Transverse colon (tissue), 4 donors: Measurements from ENCODE around the gene SPECC1. TPM values are rescaled to one million over a fixed set of nuclear protein-coding genes. Genes with fewer than 3 reads are reported as not detected.

Source experiments
- DNase-seq: peaks from one replicate; pipeline ENCODE4 v3.0.0-alpha.2; 2019
- H3K27ac ChIP-seq, 4 donors: fragments of 200-600 bp; sonication (generic); 2 replicates each; pipeline ENCODE4 v1.5.1; 2016 to 2018; ENCODE audit warnings: inconsistent platforms in 4 of 4
- H3K27me3 ChIP-seq: fragments of 200-600 bp; sonication (generic); 2 replicates; pipeline ENCODE4 v1.5.1; 2017; ENCODE audit warnings: inconsistent platforms
- H3K36me3 ChIP-seq, 4 donors: fragments of 200-600 bp; sonication (generic); 2 replicates each; pipeline ENCODE4 v1.5.1; 2017 to 2019; ENCODE audit warnings: inconsistent platforms in 4 of 4
- H3K4me1 ChIP-seq, 4 donors: fragments of 200-600 bp; sonication (generic); 2 replicates each; pipeline ENCODE4 v1.5.1; 2017 to 2020; ENCODE audit warnings: inconsistent platforms in 4 of 4
- H3K4me3 ChIP-seq, 4 donors: fragments of 200-600 bp; sonication (generic); 1 replicate in 1 of 4; 2 replicates in 3 of 4; pipeline versions ENCODE4 v1.5.1 to v1.6.1; 2017 to 2019; ENCODE audit warnings: inconsistent platforms in 4 of 4
- H3K9me3 ChIP-seq, 2 donors: fragments of 200-600 bp; sonication (generic); 2 replicates each; pipeline ENCODE4 v1.5.1; 2017 to 2019; ENCODE audit warnings: inconsistent platforms in 2 of 2
- EP300 ChIP-seq: sonication (generic); formaldehyde crosslinking; IDR thresholded peaks from one replicate; pipeline ENCODE4 v1.6.1; 2017; ENCODE audit warnings: antibody characterized with exemption, low read depth
- POLR2A ChIP-seq: fragments of 450-650 bp; IDR thresholded peaks from one replicate; pipeline ENCODE4 v1.6.1; 2016; ENCODE audit warnings: antibody characterized with exemption, mild to moderate bottlenecking, moderate library complexity
- POLR2AphosphoS5 ChIP-seq, 3 donors: sonication (generic); formaldehyde crosslinking; IDR thresholded peaks; one replicate each; pipeline ENCODE4 v1.6.1; 2016; ENCODE audit warnings: antibody characterized with exemption in 3 of 3
- WGBS, 2 donors: methylation state at CpG; one replicate each; pipeline ENCODE4 v1.1.5; 2018; ENCODE audit warnings: low coverage in 1 of 2; 5-methylcytosine and 5-hydroxymethylcytosine counted together
- in situ Hi-C, 4 donors: fragments of 200-750 bp; cut with MboI; loops; one replicate each; pipeline versions ENCODE4 v1.15.0 to v1.15.1; 2017; ENCODE audit warnings: low sequenced_read_pairs in 3 of 4, low pct_ligation_motif_present in 1 of 4, low pct_unique_long_range_greater_than_20kb in 1 of 4
- intact Hi-C: fragments of 100-400 bp; cut with DNase I; formaldehyde crosslinking; loops from one replicate; pipeline ENCODE4 v1.15.1; 2023; ENCODE audit warnings: low total_unique reads
- total RNA-seq, 4 donors: library from RNA; depleted of rRNA; stranded (reverse); fragments of >200 nt; gene quantifications; one replicate each; pipeline ENCODE4 v1.1.0, GENCODE V29; 2016
- TF ChIP-seq, protein P1 (sequence below), 5 experiments: fragments of 200-600 bp in 3 of 5; fragments of 450-650 bp in 2 of 5; sonication (generic) in 3 of 5; IDR thresholded peaks; 1 replicate in 2 of 5; 2 replicates in 3 of 5; pipeline ENCODE4 v1.5.1; 2016 to 2017; ENCODE audit warnings: antibody characterized with exemption in 5 of 5, inconsistent platforms in 3 of 5, mild to moderate bottlenecking in 2 of 5, moderate library complexity in 1 of 5

The SPECC1 gene
- total RNA-seq, 4 donors from 2014 or later = 117 to 141 (median 125) TPM

DNA sequence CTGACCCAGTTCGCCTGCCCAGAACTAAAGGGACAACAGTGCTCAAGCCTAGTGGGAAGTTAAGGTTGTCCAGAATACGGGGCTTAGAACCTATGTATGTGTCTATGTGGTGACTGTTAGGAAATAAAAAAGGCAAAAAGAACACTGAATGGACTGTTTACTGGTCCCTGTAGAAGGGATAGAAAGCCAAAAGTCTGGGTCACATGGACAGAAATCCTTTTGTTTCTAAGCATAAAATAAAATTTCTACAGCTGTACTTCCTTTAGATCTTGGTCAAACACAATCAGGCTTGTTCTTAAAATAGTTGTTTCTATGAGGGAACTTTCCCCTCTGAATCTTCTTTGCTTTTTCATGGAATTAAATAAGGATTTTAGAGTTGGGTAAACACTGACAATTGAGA, 245.4 kb downstream of the SPECC1 start:
- H3K36me3 ChIP-seq = peaks cover 0 to 8% (median 3%) of the 10 kb centered on the region in 4 donors
- H3K4me1 ChIP-seq = no peaks in the 10 kb centered on the region
- no peak overlapping the region for H3K4me3 ChIP-seq
- H3K9me3 ChIP-seq = no peaks in the 10 kb centered on the region
- H3K27ac ChIP-seq = no peak overlapping the region
- intact Hi-C loops = no loop called here
- TF ChIP-seq POLR2AphosphoS5 (IDR thresholded peaks at IDR 0.05) (no peak), EP300 (no peak), POLR2A (no peak)
- TF ChIP-seq, protein P1, sequence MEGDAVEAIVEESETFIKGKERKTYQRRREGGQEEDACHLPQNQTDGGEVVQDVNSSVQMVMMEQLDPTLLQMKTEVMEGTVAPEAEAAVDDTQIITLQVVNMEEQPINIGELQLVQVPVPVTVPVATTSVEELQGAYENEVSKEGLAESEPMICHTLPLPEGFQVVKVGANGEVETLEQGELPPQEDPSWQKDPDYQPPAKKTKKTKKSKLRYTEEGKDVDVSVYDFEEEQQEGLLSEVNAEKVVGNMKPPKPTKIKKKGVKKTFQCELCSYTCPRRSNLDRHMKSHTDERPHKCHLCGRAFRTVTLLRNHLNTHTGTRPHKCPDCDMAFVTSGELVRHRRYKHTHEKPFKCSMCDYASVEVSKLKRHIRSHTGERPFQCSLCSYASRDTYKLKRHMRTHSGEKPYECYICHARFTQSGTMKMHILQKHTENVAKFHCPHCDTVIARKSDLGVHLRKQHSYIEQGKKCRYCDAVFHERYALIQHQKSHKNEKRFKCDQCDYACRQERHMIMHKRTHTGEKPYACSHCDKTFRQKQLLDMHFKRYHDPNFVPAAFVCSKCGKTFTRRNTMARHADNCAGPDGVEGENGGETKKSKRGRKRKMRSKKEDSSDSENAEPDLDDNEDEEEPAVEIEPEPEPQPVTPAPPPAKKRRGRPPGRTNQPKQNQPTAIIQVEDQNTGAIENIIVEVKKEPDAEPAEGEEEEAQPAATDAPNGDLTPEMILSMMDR (IDR thresholded peaks at IDR 0.05) = no peak
- in situ Hi-C loops = no loop called here
- H3K27me3 ChIP-seq = no peaks in the 10 kb centered on the region
- no peak for DNase-seq
- WGBS, 2 donors = 83 to 89% methylated on average over 2 of the region's 2 CpGs

DNA sequence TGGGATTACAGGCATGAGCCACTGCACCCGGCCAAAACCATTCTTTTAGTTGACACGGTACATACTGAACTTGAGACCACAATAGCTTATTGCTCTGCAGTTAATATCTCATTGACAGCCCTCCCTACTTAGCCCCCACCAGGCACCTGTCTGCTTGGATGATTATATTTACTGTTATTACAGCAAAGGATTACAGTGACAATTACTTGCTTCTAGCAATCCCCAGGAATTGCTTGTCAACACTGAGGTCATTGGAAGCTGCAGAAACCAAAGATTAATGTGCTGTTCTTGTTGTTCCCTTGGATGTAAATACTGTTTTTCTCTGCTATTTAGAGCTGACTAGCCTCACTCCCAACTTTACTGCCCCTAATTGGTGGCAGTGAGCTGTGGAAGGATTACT, 247.0 kb downstream of the SPECC1 start:
- H3K27me3 ChIP-seq = no peaks in the 10 kb centered on the region
- no peak overlapping the region for H3K4me3 ChIP-seq
- in situ Hi-C loops (no loop called here), intact Hi-C loops (no loop called here)
- no peaks in the 10 kb centered on the region for H3K9me3 ChIP-seq
- H3K36me3 ChIP-seq = peaks cover 0 to 8% (median 0%) of the 10 kb centered on the region in 4 donors
- TF ChIP-seq POLR2A (no peak), POLR2AphosphoS5 (IDR thresholded peaks at IDR 0.05) (no peak), EP300 (no peak)
- TF ChIP-seq, protein P1 (IDR thresholded peaks at IDR 0.05) = no peak
- no peak for DNase-seq
- H3K27ac ChIP-seq = no peak overlapping the region
- WGBS, 2 donors = 83% methylated on average over 2 of the region's 2 CpGs; no CpG with 5 or more reads in 1 of the 2 donors
- H3K4me1 ChIP-seq = no peaks in the 10 kb centered on the region

DNA sequence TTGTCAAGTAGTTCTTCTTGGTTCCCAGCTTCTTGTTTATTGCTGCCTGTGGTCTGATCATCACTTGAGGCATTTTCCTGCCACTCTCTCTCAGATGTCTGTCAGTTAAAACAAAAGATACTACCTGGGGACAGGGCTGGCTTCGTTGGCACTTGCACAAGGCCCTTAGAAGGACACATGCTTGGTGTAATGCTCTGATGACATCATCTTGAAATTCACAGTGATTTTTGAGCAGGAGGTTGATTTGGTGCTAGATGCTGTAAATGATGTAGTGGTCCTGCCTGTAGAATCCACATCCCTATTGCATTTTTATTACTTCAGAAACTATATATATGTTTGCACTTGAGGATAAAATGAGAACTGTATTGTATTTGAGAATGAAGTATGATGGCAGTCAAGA, 247.8 kb downstream of the SPECC1 start:
- intact Hi-C loops = no loop called here

DNA sequence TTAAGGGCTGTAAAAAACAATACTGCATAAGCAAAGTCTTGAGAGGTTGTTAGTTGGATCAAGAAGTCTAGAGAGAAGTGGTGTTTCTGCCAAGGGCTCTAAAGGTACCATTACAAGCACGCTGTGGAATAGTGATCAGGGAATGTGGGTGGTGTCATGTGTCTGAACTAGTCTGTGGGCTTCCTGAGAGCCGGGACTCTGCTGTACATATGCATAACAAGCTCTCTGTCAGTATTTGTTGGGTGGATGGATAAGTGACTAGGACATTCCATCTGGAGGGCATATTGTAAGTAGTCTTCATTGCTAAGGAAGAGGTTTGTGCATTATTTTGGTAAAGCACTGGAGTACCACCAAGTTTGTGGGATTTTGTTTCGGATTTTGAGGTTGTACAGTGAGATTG, 248.6 kb downstream of the SPECC1 start:
- DNase-seq = no peak
- Histone ChIP-seq H3K9me3 (no peaks in the 10 kb centered on the region), H3K27ac (no peak overlapping the region), H3K27me3 (no peaks in the 10 kb centered on the region), H3K4me1 (no peaks in the 10 kb centered on the region), H3K36me3 (peaks cover 0 to 8% (median 0%) of the 10 kb centered on the region in 4 donors), H3K4me3 (no peak overlapping the region)
- TF ChIP-seq, protein P1 (IDR thresholded peaks at IDR 0.05) = no peak
- no peak for TF ChIP-seq POLR2A
- in situ Hi-C loops (no loop called here), intact Hi-C loops (no loop called here)
- 85 to 95% methylated on average over 2 to 3 of the region's 3 CpGs for WGBS, 2 donors

More for the DNA sequence above, 247.8 kb downstream of the SPECC1 start:
- H3K27me3 ChIP-seq = no peaks in the 10 kb centered on the region
- no peaks in the 10 kb centered on the region for H3K9me3 ChIP-seq
- no peak overlapping the region for H3K27ac ChIP-seq
- in situ Hi-C loops = no loop called here
- DNase-seq = no peak
- TF ChIP-seq EP300 (no peak), POLR2AphosphoS5 (IDR thresholded peaks at IDR 0.05) (no peak), POLR2A (no peak)
- TF ChIP-seq, protein P1 (IDR thresholded peaks at IDR 0.05) = no peak
- H3K4me1 ChIP-seq = no peaks in the 10 kb centered on the region
- WGBS, 2 donors = 75 to 91% methylated on average over 1 of the region's 1 CpG
- H3K4me3 ChIP-seq = no peak overlapping the region
- peaks cover 0 to 8% (median 0%) of the 10 kb centered on the region in 4 donors for H3K36me3 ChIP-seq
